NCI-H128 (cell line): ENCODE measurements around the gene CLPTM1L.

Source experiments
- DNase-seq: peaks from one replicate; lab custom pipeline; 2025; ENCODE audit not compliant: unreplicated experiment; lab: John Stamatoyannopoulos, UW

The CLPTM1L gene

DNA sequence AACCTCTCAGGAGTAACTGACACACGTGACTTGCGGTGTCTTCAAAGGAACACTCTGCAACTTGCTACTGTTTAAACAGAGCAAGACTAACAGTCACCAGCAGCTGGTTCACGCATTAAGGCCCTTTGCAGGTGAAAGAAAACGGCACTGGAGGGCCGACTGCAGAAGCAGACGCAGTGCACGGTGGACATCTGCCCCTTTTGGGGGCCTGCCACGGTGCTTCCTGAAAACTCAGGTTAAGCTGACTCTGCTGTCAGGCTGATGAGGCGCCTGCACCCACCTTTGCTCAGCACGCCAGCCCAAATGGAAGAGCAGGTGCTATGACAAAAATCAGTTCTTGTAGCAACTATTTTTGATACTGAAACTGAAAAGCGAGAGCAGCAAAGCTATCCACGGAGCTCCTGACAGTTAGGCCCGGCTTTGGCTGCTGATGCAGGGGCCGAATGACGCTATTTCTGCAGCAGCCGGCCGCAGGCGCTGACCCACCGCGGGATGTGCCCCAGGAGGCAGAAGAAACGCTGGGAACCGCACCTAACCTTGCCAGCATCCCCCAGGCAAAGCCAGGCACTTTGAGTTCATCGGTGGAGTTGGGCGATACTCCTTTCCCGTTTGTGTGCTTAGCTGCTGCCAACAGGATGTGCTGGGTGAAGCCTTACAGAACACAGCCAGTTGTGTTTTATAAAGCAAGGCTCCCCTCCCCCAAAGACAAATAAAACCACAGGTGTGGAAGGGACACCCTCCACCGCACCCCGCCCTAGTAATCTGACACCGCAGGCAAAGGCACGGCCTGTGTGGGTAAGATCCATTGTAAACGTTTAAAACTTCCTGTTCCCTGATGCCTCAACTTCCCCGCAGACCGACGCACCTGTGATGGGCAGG, 29.0 kb downstream of the CLPTM1L start:
- DNase-seq, result peak; percentile 94

DNA sequence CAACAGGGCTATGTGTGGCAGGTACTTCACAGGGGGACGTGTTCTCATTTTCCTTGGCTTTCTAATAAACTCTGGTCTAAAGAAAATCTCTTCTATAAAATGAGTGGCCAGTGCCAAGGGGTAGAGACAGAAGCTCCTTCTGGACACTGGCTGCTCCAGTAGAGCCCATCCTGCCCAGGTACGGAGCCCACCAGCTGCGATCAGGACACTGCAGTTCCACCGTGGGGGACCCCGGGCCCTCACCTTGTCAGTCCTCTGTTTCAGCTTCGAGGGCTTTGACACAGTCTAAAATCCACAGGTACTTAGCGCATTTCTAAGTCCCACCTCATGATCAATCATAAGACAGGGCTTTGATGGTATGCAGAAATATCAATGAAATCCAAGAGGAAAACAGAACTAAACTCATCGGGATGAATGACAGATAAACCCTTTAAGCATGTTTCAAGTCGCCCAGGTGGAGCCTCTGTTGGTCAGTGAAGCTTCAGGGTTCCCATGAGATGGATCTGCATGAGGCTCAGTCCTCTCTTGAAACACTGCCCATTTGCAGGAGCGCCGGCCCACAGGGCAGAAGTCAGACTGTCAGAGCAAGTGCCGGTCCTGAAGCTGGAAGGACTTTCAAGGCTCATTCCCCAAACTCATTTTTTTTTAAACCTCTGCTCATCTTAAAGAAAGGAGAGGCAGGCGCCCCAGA, 29.7 kb downstream of the CLPTM1L start:
- DNase-seq, result no peak

DNA sequence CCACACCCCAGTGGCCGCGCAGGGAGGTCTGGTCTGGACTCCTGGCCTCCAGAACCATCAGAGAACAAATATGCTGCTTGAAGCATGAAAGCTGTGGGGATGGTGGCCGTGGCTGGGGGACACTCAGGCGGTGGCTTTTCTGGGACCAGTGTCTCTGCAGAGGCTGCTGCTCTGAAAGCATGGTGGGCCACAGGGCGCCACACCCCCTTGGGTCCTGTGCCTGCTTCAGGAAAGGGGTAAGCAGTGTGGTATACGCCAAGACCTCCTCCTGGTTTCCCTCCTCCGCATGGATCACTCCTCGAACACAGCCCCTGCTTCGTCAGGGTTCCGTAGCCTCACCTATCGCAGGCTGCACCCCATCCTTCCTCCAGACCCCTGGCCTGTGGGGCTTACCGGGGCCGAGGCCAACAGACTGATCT, 30.3 kb downstream of the CLPTM1L start:
- DNase-seq, result no peak

DNA sequence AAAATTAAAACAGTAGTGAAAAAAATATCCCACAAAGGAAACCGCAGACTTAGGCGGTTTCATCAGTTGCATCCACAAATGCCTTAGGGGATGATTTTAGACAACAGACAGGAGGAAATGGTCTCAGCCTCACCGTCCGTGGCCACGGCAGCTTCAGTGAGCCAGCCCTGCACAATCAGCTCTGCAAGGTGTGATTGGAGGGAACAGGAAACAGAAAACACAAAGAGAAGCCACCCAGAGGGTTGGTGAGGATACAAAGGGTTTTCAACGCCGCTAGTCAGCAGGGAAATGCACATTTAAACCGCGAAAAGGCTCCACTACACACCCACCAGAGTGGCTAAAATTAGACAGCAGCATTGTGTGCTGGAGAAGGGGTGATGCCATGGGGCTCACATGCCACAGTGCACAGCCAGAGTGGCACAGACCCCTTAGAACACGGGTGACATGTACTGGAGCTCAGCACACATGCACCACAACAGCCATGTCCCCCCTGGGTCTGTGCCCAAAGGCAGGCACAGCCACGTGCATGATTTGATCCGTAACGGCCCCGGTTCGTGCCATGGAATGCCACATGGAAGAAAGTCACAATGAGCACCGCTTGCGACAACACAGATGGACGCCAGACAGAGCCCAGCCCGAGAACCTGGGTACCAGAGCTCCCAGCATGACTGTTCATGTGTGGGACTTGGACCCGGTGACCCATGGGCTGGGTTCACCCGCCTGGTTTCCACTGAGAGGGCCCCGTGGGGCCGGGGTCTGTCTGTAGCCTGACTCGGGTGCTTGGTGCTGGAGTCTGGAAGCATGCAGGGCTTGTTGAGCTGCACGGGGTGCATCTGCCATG, 31.7 kb downstream of the CLPTM1L start:
- DNase-seq, result no peak

DNA sequence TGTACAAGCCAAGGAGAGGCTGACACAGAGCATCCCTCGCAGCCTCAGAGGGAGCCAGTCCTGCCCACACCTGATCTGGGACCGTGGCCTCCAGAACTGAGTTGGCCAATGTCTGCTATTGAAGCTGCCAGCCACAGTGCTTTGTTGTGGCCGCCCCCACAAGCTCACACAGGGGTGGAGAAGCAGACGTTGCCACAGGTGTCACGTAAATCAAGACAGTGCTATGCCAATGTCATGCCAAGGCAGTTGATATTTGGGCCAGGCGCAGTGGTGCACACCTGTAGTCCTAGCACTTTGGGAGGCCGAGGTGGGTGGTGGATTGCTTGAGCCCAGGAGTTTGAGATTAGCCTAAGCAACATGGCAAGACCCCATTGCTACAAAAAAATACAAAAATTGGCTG, 32.7 kb downstream of the CLPTM1L start:
- DNase-seq, result no peak

DNA sequence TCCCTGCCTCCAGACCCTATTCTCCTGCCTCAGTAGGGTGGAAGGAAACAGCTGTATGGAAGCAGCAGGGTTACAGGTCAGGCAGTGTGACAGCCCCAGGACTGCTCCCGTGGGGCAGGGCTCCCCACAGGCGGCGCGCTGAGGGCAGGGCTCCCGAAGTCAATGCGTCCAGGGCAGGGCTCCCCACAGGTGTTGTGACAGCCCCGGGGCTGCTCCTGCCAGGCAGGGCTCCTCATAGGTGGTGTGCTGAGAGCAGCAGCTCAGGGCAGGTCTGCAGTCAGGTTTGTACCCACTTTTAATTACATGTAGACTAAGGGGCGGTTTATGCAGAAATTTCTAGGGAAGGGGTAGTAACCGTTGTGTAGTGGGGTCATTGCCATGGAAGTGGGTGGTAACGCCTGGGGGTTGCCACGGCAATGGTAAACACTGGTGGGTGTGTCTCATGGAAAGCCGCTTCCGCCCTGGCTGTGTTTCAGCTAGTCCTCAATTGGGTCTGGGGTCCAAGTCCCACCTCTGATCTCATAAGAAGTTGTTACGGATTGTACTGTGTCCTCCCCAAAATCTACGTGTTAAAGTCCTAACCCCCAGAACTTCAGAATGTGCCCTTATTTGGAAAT, 33.4 kb downstream of the CLPTM1L start:
- DNase-seq, result no peak

DNA sequence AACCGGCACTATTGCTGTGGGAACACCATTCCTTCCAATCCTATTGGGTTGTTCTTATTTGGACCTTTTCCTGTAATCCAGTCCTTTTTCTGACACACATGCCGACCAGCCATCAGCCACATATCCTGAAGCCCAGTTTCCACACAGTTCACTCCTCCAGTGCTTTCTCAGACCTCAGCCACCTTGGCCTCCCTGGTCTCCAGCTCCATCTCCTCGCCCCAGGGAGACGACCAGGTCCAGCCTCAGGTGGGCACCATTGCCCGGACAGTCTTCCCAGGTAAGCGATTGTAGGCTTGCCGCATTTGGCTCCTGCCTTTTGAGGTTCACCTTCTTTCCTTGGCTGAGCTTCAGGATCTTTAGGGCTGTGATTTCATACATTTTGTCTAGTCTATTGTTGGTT, 34.8 kb downstream of the CLPTM1L start:
- DNase-seq, result no peak

DNA sequence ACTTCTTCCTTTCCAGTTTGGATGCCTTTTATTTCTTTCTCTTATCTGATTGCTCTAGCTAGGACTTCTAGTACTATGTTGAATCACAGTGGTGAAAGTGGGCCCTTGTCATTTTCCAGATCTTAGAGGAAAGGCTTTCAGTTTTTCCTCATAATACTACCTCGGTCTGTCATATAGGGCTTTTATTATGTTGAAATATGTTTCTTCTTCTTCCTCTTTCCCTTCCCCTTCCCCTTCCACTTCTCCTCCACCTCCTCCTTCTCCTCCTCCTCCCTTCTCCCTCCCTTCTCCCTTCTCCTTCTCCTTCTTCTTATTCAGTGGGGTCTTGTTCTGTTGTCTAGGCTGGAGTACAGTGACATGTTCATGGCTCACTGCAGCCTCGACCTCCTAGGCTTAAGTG, 40.9 kb downstream of the CLPTM1L start:
- no peak for DNase-seq

DNA sequence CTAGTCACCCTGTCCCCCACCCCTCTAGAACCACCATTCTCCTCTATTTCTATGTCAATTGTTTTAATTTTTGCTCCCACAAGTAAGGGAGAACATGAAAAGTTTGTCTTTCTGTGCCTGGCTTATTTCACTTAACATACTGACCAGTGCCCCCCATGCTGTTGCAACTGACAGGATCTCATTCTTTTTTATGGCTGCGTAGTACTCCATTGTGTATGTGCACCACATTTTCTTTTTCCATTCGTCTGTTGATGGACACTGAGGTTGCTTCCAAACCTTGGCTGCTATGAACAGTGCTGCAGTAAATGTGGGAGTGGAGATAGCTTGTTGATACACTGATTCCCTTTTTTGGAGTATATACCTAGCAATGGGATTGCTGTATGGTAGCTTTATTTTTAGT, 42.6 kb downstream of the CLPTM1L start:
- no peak for DNase-seq

DNA sequence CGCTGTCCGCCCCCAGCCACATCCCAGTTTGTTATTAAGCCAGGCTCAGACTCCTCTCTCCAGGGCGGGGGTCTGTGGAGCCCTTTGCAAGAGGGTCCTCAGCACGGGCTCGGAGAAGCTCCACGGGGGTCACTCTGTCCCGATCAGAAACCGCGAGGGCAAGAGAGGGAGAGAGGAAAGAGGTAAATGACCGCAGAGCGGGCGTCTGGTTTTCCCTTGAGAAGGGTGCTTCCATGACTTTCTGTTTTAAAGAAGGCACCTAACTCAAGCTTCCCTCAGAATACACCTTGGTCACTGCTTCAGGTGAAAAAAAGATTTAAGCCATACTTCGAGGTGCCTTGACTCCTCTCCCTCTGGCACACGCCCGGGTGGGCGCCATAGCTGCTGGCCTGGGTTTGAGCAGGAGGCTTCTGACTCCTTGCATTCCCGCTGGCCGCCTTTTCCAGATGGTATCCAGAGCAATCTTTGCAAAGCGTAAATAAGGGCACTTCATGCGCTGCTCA, 44.3 kb downstream of the CLPTM1L start:
- DNase-seq, result no peak

DNA sequence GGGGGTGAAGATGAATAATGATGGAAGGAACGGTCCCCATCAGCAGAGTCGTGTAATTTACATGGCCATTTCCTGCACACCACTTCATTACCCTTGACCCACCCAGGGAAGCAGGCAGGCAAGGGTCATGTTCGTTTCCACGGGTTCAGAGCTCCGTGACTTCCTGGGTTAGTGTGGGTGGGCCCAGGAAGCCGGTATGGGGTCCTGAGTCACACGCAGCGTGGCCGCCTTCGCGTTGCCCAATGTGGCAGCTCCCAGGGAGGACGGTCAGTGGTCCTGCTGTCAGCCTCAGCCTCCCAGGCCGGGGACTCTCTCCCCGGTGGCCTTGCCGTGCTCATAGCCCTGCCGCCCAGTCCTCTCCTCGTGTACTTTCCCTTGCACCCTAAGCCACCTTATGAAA, 44.9 kb downstream of the CLPTM1L start:
- DNase-seq, result no peak

DNA sequence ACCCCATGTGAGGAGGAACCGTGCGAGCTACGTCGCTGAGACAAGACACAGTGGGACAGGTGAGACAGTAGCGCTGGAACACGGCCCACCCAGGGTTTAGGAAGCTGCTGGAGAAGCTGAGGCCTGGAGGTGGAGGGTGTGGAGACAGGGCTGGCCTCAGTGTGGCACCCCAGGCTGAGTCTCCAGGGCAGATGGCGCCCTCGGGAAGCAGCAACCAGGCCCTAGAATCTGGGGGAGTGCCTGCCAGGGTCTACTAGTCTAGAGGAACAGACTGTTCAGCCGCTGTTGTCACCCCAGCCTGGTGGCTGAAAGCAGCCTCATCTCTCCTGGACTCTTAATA, 45.4 kb downstream of the CLPTM1L start:
- DNase-seq, result no peak

DNA sequence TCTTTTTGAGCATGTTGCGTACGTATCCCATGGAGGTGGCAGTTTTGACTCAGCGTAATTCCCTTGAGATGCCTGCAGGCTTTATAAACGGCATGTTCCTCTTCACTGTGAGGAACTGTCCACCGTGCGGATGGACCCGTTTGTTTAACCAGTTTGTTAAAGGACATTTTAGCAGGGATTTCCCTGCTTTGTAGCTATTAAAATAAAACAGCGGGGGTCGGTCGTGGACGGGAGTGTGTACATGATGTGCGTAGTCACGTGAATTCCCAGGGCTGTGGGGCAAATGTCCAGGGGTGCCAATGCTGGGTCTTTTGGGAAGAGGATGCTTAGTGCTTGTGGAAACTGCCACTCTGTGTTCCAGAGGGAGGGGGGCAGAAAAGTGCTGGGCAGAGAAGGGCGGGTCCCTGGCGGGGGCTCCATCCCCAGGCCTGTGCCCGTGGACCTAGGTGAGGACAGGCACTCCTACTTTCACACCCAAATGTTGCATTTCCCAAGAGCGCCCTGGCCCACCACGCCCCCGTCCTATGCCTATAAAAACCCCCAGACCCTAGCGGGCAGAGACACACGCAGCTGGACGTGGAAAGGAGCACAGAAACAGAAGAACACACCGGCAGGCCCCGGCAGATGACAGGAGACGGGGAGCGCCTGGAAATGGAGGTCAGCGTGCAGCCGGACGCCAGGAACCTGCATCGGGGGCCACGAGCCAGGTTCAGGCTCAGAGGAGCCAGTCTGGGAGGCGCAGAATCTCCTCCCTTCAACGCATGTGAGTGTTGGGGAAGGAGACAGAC, 46.0 kb downstream of the CLPTM1L start:
- DNase-seq, result no peak

DNA sequence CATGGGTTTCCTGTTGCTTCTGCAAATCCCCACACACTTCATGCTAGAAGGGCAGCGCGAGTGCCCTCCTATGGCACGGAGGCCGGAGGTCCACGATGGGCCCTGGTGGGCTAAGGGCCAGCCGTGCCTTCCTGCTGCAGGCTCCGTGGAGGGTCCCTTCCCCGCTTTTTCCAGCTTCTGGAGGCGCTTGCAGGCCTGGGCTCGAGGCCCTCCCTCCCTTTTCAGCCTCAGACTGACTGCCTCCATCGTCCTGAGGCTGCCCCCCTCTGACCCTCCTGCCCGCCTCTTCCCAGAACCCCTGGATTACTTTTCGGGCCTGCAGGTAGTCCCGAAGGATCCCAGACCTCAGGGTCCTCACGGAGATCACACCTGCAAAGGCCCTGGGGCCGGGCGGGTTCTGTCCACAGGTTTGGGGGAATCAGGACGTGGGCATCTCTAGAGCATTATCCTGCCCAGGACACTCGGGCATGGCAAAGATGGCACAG, 46.8 kb downstream of the CLPTM1L start:
- DNase-seq, result no peak

DNA sequence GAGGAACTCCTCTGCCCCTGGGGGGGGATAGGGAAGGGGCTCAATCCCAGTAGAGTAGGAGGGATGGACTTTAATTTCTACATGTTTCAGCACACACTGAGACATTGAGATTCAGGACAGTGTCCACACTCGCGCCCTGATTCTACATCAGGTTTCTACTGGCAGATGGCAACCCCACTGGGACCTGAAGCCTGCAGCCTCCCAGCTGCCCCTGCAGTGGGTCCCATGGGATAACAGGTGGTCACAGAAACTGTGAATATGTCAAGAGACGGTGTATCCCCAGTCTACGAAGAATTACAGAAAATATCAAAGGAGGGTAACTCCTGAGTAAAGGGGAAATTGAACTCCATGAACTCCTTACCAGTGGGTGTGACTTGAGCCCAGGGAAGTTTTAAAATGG, 47.7 kb downstream of the CLPTM1L start:
- DNase-seq, result no peak

DNA sequence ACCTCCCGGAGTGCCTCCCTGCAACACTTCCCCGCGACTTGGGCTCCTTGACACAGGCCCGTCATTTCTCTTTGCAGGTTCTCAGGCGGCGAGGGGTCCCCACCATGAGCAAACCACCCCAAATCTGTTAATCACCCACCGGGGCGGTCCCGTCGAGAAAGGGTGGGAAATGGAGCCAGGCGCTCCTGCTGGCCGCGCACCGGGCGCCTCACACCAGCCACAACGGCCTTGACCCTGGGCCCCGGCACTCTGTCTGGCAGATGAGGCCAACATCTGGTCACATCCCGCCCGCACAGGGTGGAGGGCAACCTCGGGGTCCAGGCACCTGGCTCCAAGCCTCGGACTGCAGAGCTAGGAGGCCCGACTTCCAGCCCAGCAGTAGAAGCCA, 49.3 kb downstream of the CLPTM1L start:
- DNase-seq, result no peak

DNA sequence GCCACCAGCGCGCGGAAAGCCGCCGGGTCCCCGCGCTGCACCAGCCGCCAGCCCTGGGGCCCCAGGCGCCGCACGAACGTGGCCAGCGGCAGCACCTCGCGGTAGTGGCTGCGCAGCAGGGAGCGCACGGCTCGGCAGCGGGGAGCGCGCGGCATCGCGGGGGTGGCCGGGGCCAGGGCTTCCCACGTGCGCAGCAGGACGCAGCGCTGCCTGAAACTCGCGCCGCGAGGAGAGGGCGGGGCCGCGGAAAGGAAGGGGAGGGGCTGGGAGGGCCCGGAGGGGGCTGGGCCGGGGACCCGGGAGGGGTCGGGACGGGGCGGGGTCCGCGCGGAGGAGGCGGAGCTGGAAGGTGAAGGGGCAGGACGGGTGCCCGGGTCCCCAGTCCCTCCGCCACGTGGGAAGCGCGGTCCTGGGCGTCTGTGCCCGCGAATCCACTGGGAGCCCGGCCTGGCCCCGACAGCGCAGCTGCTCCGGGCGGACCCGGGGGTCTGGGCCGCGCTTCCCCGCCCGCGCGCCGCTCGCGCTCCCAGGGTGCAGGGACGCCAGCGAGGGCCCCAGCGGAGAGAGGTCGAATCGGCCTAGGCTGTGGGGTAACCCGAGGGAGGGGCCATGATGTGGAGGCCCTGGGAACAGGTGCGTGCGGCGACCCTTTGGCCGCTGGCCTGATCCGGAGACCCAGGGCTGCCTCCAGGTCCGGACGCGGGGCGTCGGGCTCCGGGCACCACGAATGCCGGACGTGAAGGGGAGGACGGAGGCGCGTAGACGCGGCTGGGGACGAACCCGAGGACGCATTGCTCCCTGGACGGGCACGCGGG, 49.9 kb downstream of the CLPTM1L start, which contains the start of gene TERT:
Gene TERT (minus strand): TSS at position 234 of the 815 bp plus-strand sequence. CDS start 79 bp downstream, at position 155.
- DNase-seq, result no peak

DNA sequence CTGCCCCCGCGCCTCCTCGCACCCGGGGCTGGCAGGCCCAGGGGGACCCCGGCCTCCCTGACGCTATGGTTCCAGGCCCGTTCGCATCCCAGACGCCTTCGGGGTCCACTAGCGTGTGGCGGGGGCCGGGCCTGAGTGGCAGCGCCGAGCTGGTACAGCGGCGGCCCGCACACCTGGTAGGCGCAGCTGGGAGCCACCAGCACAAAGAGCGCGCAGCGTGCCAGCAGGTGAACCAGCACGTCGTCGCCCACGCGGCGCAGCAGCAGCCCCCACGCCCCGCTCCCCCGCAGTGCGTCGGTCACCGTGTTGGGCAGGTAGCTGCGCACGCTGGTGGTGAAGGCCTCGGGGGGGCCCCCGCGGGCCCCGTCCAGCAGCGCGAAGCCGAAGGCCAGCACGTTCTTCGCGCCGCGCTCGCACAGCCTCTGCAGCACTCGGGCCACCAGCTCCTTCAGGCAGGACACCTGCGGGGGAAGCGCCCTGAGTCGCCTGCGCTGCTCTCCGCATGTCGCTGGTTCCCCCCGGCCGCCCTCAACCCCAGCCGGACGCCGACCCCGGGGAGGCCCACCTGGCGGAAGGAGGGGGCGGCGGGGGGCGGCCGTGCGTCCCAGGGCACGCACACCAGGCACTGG, 50.6 kb downstream of the CLPTM1L start:
- DNase-seq, result no peak
